Right ventricle myocardium superior (tissue), 1 donor: ENCODE data around the gene CHST3. TPM values are rescaled to one million over a fixed set of nuclear protein-coding genes. Genes with fewer than 3 reads are reported as not detected.

Source experiments
- ATAC-seq: fragments of 200-7000 bp; cut with Tn5 transposase; one replicate; pipeline ENCODE4 v1.9.1; 2020; ENCODE audit warnings: mild to moderate bottlenecking; ENCODE audit not compliant: poor library complexity
- DNase-seq: peaks from one replicate; pipeline ENCODE4 v3.0.0-alpha.2; 2020
- intact Hi-C: fragments of 100-400 bp; cut with DNase I; formaldehyde crosslinking; loops from one replicate; pipeline ENCODE4 v1.11.2; 2022
- total RNA-seq: library from RNA; stranded (reverse); fragmentation: NEBNext Ultra II Directional; extraction: Animal tissue kit (Norgen Biotek cat#: 25700); gene quantifications from one replicate; pipeline ENCODE4 v1.2.1, GENCODE V29; 2021
- donor health status: DM: no; HTN: yes; CAD: no; lungs with severe emphysema.

CHST3 gene
- total RNA-seq, 1 donor from 2014 or later = 15.4 TPM

DNA sequence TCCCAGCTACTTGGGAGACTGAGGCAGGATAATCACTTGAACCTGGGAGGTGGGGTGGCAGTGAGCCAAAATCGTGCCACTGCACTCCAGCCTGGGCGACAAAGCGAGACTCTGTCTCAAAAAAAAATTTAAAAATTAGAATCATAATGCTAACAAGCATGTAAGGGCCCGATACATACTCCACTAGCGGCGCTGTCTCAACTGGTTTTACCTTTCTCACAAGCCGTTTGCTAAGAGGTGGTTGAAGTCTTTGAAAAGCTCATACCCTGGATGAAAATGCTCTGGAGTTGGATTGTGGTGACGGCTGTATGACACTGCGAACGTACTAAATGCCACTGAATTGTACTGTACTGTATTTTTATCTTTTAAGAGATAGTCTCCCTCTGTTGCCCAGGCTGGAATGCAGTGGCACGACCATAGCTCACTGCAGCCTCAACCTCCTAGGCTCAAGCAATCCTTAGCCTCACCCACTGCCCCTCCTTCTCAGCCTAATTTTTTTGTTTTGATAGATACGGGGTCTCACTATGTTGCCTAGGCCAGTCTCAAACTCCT is 94.2 kb downstream of the CHST3 start:
- DNase-seq (no peak), ATAC-seq (peak; percentile 52)
- intact Hi-C loops = loop anchor here (10.0 kb wide), 1 partner anchor 46 kb away; no protein-coding TSS in a partner anchor

- intact Hi-C loops = loop anchor here (10.0 kb wide), 1 partner anchor 46 kb away; no protein-coding TSS in a partner anchor
- no peak for DNase-seq
- no peak for ATAC-seq
These were observed 95.0 kb downstream of the CHST3 start for GRCh38 chr10:72058989-72059842.

DNA sequence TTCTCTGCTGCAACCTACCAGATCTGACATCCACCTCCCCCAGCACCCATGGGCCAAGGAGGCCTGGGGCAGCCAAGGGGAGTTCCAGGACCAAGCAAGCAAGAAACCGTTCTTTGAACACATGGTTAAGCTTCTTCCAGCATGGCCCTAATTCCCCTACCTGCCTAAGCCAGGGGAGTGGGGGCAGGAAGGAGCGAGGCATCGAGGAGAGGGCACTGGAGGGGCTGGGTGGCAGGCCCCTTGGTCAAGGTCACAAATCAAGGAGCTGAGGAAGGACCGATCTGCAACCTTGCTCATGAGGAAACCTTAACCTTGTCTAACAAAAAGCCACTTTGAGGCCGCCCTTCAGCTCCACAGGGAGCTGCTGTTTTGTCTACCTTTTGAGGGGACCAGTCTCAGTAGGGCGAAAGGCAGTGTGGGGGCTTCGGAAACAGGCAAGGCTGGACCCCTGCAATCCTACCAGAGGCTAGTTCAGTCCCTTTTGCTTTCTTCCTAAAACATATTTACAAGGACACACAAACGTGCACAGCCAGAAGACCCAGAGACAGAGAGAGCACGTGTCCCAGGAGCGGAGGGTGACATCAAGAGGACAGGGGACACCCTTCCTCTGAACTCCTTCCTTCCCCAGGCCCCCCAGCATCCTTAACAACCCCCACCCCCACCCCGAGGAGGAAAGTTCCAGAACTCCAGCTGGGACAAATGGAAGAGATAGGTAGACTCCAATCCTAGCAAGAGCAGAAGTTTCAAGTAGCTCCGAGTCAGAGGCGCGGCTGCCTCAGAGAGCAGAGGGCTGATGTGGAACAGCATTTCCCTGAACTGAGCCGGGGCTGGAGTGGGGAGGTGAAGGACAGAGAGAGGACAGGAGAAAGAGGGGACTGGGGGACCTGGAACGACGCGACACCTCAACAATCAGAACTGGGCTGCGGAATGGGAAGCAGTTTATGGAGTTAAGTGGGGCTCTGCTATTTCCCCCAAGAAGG is 95.9 kb downstream of the CHST3 start:
- DNase-seq = no peak
- intact Hi-C loops = loop anchor here (10.0 kb wide), 1 partner anchor 45 kb away; no protein-coding TSS in a partner anchor

DNA sequence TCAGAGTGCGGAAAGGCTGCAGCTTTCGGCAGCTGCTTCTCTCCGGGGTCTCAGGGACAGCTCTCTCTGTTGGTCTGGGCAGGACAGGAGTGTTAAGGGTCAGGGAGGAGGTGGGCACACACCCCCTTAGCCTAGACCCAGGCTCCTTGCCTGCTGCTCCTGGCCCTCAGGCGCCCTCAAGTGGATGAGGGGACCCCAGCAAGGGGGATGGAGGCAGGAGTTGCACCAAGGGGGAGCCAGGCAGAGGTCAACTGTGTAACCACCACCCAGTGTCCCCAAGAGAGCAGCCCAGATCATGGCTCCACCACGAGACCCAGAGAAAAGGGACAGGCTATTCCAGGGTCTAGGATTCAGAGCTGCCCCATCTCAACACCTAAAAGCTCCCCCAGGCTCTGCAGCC is 97.3 kb downstream of the CHST3 start:
- no peak for ATAC-seq
- intact Hi-C loops = no loop called here
- no peak for DNase-seq

More for the DNA sequence above, 95.9 kb downstream of the CHST3 start:
- ATAC-seq = no peak

DNA sequence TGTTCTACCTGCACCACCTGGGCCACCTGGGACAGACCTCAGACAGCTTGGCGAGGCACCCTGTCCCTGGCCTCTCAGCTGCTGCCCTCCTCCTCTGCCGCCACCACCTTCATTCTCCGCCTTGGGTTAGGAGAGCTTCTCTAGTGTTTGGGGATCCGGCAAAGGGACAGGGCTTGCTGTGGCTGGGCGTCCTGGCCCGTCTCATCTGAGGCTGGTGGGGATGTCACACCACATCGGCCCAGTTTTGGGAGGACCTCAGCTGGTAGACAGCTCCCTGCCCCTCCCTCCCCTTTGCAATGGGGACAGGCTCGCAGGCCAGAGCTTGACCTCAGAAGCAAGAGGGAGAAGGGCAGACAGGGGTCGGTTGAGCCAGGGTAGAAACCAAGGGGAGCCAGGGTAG is 97.7 kb downstream of the CHST3 start:
- intact Hi-C loops = no loop called here
- no peak for ATAC-seq

GRCh38 chr10:72062382-72062781 is 98.2 kb downstream of the CHST3 start:
- ATAC-seq (no peak), DNase-seq (no peak)
- intact Hi-C loops = no loop called here

More for the DNA sequence above, 97.7 kb downstream of the CHST3 start:
- DNase-seq = no peak

Other genes with a start within 250 kb of the CHST3 start
- gene C10orf105, start 244.6 kb upstream of the CHST3 start, total RNA-seq = 0.05 TPM
- gene VSIR, start 190.9 kb upstream of the CHST3 start, total RNA-seq = 116 TPM
- gene PSAP, start 113.1 kb upstream of the CHST3 start, total RNA-seq = 1,816 TPM
- 9.6 TPM for gene SPOCK2, start 124.2 kb downstream of the CHST3 start, total RNA-seq